HL-60/S4 treated with retinoic acid at 250 ng/mL for 4 days and 3 days (cell line): Measurements from ENCODE around the gene TRAM2.

Experiments
- in situ Hi-C: fragments of 300-500 bp; cut with MboI; formaldehyde crosslinking; loops from 2 replicates; pipeline ENCODE4 v1.7.0; 2022; ENCODE audit warnings: low sequenced_read_pairs

The TRAM2 gene

GRCh38 chr6:52595000-52595795 is 18.3 kb upstream of the TRAM2 start:
- in situ Hi-C loops, result no loop called here

- in situ Hi-C loops, result no loop called here
Measured at GRCh38 chr6:52594221-52594620, 17.4 kb upstream of the TRAM2 start.

- in situ Hi-C loops, result no loop called here
Measured at GRCh38 chr6:52591832-52592231, 15.0 kb upstream of the TRAM2 start.

- in situ Hi-C loops, result no loop called here
Measured at GRCh38 chr6:52590152-52590891, 13.5 kb upstream of the TRAM2 start.

GRCh38 chr6:52588710-52589091 is 11.8 kb upstream of the TRAM2 start:
- in situ Hi-C loops, result no loop called here

- in situ Hi-C loops, result no loop called here
Measured at GRCh38 chr6:52588087-52588709, 11.3 kb upstream of the TRAM2 start.

- in situ Hi-C loops, result no loop called here
Measured at GRCh38 chr6:52587001-52587400, 10.1 kb upstream of the TRAM2 start.

- in situ Hi-C loops, result no loop called here
Measured at GRCh38 chr6:52584203-52584602, 7.3 kb upstream of the TRAM2 start.

- in situ Hi-C loops, result no loop called here
Measured at GRCh38 chr6:52582996-52583395, 6.1 kb upstream of the TRAM2 start.

- in situ Hi-C loops, result no loop called here
Measured at GRCh38 chr6:52582446-52582845, 5.6 kb upstream of the TRAM2 start.

GRCh38 chr6:52580905-52581304 is 4.0 kb upstream of the TRAM2 start:
- in situ Hi-C loops, result no loop called here

- in situ Hi-C loops, result no loop called here
Measured at GRCh38 chr6:52579006-52579660, 2.3 kb upstream of the TRAM2 start.

GRCh38 chr6:52577778-52578463 is 1.1 kb upstream of the TRAM2 start:
- in situ Hi-C loops, result no loop called here

GRCh38 chr6:52576392-52577021 is 353 bp downstream of the TRAM2 start:
- in situ Hi-C loops, result no loop called here

GRCh38 chr6:52576054-52576391 is 837 bp downstream of the TRAM2 start:
- in situ Hi-C loops, result no loop called here

GRCh38 chr6:52575502-52575892 is 1.4 kb downstream of the TRAM2 start:
- in situ Hi-C loops, result no loop called here

- in situ Hi-C loops, result no loop called here
Measured at GRCh38 chr6:52574709-52575501, 2.0 kb downstream of the TRAM2 start.

- in situ Hi-C loops, result no loop called here
Measured at GRCh38 chr6:52573295-52573694, 3.6 kb downstream of the TRAM2 start.

GRCh38 chr6:52572536-52572935 is 4.3 kb downstream of the TRAM2 start:
- in situ Hi-C loops, result no loop called here
